Tibial nerve (tissue), 4 donors: Measurements from ENCODE around the gene PVRIG. TPM values are rescaled to one million over a fixed set of nuclear protein-coding genes. Genes with fewer than 3 reads are reported as not detected.
A peak's percentile ranks its signal among the peaks of the same experiment; 100 is the strongest.
"Not testable (repeated sequence)": the region's sequence is repeated elsewhere in the genome, so short reads cannot be mapped to it uniquely, and the experiment has no call there.

ENCODE experiments used
- DNase-seq, 2 donors: peaks; one replicate each; pipeline ENCODE4 v3.0.0-alpha.2; 2019; ENCODE audit warnings: low spot score in 2 of 2
- H3K27ac ChIP-seq, 4 donors: fragments of 200-600 bp; sonication (generic) in 3 of 4; one replicate each; pipeline ENCODE4 v1.5.1; 2017 to 2019; ENCODE audit warnings: mild to moderate bottlenecking in 1 of 4
- H3K27me3 ChIP-seq, 2 donors: fragments of 200-600 bp; sonication (generic) in 1 of 2; one replicate each; pipeline versions ENCODE4 v1.5.1 to v1.6.0; 2017 to 2019
- H3K36me3 ChIP-seq, 3 donors: fragments of 200-600 bp; sonication (generic); one replicate each; pipeline ENCODE4 v1.5.1; 2018 to 2019
- H3K4me1 ChIP-seq, 4 donors: fragments of 200-600 bp; sonication (generic) in 3 of 4; one replicate each; pipeline ENCODE4 v1.5.1; 2017 to 2019
- H3K4me3 ChIP-seq, 4 donors: fragments of 200-600 bp; sonication (generic) in 3 of 4; one replicate each; pipeline ENCODE4 v1.5.1; 2017 to 2019; ENCODE audit warnings: mild to moderate bottlenecking in 1 of 4, moderate library complexity in 1 of 4
- H3K9me3 ChIP-seq, 4 donors: fragments of 200-600 bp; sonication (generic) in 3 of 4; one replicate each; pipeline ENCODE4 v1.5.1; 2017 to 2019
- EP300 ChIP-seq, 2 donors: sonication (generic); formaldehyde crosslinking; IDR thresholded peaks; one replicate each; pipeline ENCODE4 v1.6.1; 2017; ENCODE audit warnings: antibody characterized with exemption in 2 of 2, mild to moderate bottlenecking in 1 of 2
- POLR2A ChIP-seq, 2 donors: fragments of 450-650 bp; IDR thresholded peaks; one replicate each; pipeline ENCODE4 v1.6.1; 2017; ENCODE audit warnings: antibody characterized with exemption in 2 of 2, mild to moderate bottlenecking in 2 of 2, moderate library complexity in 2 of 2
- WGBS, 2 donors: methylation state at CpG; one replicate each; pipeline ENCODE4 v1.1.5; 2018; 5-methylcytosine and 5-hydroxymethylcytosine counted together
- total RNA-seq, 4 donors: library from RNA; depleted of rRNA; stranded (reverse); fragments of >200 nt; gene quantifications; one replicate each; pipeline ENCODE4 v1.1.0, GENCODE V29; 2016
- TF ChIP-seq, protein P1 (sequence below), 5 experiments: fragments of 200-600 bp in 3 of 5; fragments of 450-650 bp in 2 of 5; sonication (generic) in 3 of 5; IDR thresholded peaks; one replicate each; pipeline ENCODE4 v1.5.1; 2016 to 2019; ENCODE audit warnings: antibody characterized with exemption in 5 of 5, mild to moderate bottlenecking in 3 of 5, moderate library complexity in 2 of 5

Gene PVRIG
- total RNA-seq, 4 donors from 2014 or later = 0.78 TPM; not detected in 3

- Histone ChIP-seq H3K27ac (peak overlapping the region in 2 of 4 donors; percentile 5 to 85), H3K36me3 (peaks cover 0 to 59% (median 0%) of the 10 kb centered on the region in 3 donors), H3K27me3 (no peaks in the 10 kb centered on the region), H3K4me1 (peaks cover 0 to 12% (median 0%) of the 10 kb centered on the region in 4 donors), H3K9me3 (no peaks in the 10 kb centered on the region), H3K4me3 (peak overlapping the region in 1 of 4 donors; percentile 44)
- TF ChIP-seq POLR2A (IDR thresholded peaks at IDR 0.05) (no peak), EP300 (IDR thresholded peaks at IDR 0.05) (no peak)
- TF ChIP-seq, protein P1, sequence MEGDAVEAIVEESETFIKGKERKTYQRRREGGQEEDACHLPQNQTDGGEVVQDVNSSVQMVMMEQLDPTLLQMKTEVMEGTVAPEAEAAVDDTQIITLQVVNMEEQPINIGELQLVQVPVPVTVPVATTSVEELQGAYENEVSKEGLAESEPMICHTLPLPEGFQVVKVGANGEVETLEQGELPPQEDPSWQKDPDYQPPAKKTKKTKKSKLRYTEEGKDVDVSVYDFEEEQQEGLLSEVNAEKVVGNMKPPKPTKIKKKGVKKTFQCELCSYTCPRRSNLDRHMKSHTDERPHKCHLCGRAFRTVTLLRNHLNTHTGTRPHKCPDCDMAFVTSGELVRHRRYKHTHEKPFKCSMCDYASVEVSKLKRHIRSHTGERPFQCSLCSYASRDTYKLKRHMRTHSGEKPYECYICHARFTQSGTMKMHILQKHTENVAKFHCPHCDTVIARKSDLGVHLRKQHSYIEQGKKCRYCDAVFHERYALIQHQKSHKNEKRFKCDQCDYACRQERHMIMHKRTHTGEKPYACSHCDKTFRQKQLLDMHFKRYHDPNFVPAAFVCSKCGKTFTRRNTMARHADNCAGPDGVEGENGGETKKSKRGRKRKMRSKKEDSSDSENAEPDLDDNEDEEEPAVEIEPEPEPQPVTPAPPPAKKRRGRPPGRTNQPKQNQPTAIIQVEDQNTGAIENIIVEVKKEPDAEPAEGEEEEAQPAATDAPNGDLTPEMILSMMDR (IDR thresholded peaks at IDR 0.05) = no peak
- no peak for DNase-seq
- WGBS, 2 donors = 83 to 91% methylated on average over 18 to 22 of the region's 22 CpGs
Measured at GRCh38 chr7:100220586-100221230, 959 bp downstream of the PVRIG start.

- 81 to 91% methylated on average over 5 of the region's 5 CpGs for WGBS, 2 donors
- peak overlapping the region in 1 of 4 donors; percentile 44 for H3K4me3 ChIP-seq
- TF ChIP-seq, protein P1 (IDR thresholded peaks at IDR 0.05) = no peak
- TF ChIP-seq EP300 (IDR thresholded peaks at IDR 0.05) (no peak), POLR2A (IDR thresholded peaks at IDR 0.05) (no peak)
- H3K36me3 ChIP-seq = peaks cover 0 to 59% (median 0%) of the 10 kb centered on the region in 3 donors
- peaks cover 0 to 6% (median 0%) of the 10 kb centered on the region in 4 donors for H3K4me1 ChIP-seq
- peak overlapping the region in 1 of 4 donors; percentile 85 for H3K27ac ChIP-seq
- H3K9me3 ChIP-seq = no peaks in the 10 kb centered on the region
- no peak for DNase-seq
- H3K27me3 ChIP-seq = no peaks in the 10 kb centered on the region
Measured at GRCh38 chr7:100221231-100221718, 1.5 kb downstream of the PVRIG start.

GRCh38 chr7:100221767-100222444 lies 2.2 kb downstream of the PVRIG start:
- Histone ChIP-seq H3K9me3 (no peaks in the 10 kb centered on the region), H3K27me3 (no peaks in the 10 kb centered on the region), H3K36me3 (peaks cover 0 to 61% (median 0%) of the 10 kb centered on the region in 3 donors), H3K27ac (peak overlapping the region in 1 of 4 donors; percentile 80), H3K4me1 (no peaks in the 10 kb centered on the region), H3K4me3 (peak overlapping the region in 1 of 4 donors; percentile 15)
- TF ChIP-seq POLR2A (IDR thresholded peaks at IDR 0.05) (no peak), EP300 (IDR thresholded peaks at IDR 0.05) (no peak)
- TF ChIP-seq, protein P1 (IDR thresholded peaks at IDR 0.05) = no peak
- 88% methylated on average over 12 to 14 of the region's 14 CpGs for WGBS, 2 donors
- no peak for DNase-seq

DNA sequence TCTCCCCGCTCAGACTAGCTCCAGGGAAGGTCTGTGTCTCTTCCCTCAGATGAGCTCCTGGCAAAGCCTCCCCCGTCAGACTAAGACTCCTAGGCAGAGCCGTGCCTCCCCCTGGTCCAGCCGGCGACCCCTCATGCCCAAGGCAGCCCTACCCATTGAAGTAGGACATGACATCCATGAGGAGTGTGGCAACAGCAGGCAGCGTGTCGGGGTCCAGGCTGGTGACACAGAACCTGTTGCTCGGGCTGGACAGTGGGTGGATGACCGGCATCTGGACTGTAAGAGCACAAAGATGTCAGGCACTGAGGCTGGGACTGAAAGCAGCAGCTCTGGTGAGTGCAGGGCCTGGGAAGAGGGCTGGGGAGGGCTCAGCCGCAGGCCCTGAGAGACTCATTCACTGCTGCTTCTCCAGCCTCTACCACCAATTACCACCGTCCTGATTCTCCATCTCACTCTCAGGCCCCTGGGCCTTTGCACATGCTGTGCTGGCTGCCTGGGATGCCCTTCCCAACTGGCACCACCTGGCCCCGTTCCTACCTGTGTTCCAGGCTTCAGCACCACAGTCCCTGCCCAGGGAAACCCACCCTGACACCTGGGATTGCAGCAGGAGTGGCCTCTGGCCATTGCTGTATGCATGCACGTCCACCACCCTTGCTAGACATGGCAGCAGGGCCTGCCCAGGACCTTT lies 2.8 kb downstream of the PVRIG start:
- no peaks in the 10 kb centered on the region for H3K27me3 ChIP-seq
- H3K4me1 ChIP-seq = no peaks in the 10 kb centered on the region
- no peak overlapping the region for H3K4me3 ChIP-seq
- TF ChIP-seq POLR2A (IDR thresholded peaks at IDR 0.05) (no peak), EP300 (IDR thresholded peaks at IDR 0.05) (no peak)
- TF ChIP-seq, protein P1 (IDR thresholded peaks at IDR 0.05) = no peak
- H3K9me3 ChIP-seq = no peaks in the 10 kb centered on the region
- H3K27ac ChIP-seq = peak overlapping the region in 1 of 4 donors; percentile 80
- H3K36me3 ChIP-seq = peaks cover 0 to 67% (median 0%) of the 10 kb centered on the region in 3 donors
- 87 to 89% methylated on average over 13 of the region's 13 CpGs for WGBS, 2 donors
- no peak for DNase-seq

DNA sequence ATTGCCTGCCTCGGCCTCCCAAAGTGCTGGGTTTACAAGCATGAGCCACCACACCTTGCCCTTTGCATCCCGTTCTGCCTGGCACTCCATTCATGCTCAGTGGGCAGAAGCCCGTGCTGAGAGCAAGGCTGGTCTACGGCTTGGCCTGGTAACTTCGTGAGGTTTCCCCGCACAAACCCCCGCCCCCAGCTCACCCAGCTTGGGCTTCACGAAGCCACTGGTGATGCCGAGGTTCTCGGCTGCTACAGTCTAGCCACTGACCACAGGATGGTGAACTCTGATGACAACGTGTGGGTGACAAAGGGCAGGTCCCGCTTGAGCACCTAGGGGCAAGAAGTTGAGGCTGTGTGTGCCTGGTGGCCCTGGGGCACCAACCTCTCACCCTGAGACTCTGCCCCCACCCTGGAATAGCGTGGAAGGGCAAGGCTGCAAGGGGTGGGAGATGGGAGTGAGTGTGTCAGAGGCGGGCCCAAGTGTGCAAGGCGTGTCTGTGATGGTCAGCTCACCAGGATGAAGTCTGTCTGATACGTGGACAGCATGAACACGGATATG lies 3.7 kb downstream of the PVRIG start:
- H3K36me3 ChIP-seq = peaks cover 0 to 71% (median 0%) of the 10 kb centered on the region in 3 donors
- H3K27ac ChIP-seq, H3K4me3 ChIP-seq, H3K27me3 ChIP-seq, DNase-seq, H3K4me1 ChIP-seq, H3K9me3 ChIP-seq: not testable (repeated sequence)
- WGBS, 2 donors = 89 to 95% methylated on average over 12 to 17 of the region's 17 CpGs

DNA sequence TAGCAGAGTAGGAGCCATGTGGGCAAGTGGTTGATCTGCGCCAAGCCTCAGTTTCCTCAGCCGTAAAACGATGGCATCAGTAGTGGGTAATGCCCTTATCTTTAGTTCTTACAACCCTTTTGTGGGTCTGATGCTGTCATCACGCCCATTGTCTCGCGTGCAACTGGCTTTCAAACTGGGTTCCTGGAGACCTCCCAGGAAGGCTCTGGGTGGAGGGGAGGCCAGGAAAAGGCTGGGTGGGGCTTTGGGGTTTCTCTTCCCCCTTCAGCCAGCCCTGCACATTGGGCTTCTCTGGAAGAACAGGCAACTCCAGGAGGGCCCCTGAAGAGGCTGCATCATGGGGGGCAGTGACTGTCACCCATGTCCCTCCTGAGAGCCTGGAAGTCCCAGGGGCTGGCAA lies 5.1 kb downstream of the PVRIG start:
- H3K4me3 ChIP-seq, H3K27me3 ChIP-seq, H3K9me3 ChIP-seq, DNase-seq, H3K27ac ChIP-seq, H3K4me1 ChIP-seq: not testable (repeated sequence)
- peaks cover 0 to 62% (median 0%) of the 10 kb centered on the region in 3 donors for H3K36me3 ChIP-seq
- WGBS, 2 donors = 83 to 90% methylated on average over 6 of the region's 6 CpGs

GRCh38 chr7:100234660-100235317 lies 15.0 kb downstream of the PVRIG start:
- H3K9me3 ChIP-seq, H3K4me3 ChIP-seq, H3K27ac ChIP-seq, DNase-seq, H3K27me3 ChIP-seq: not testable (repeated sequence)
- peaks cover 0 to 25% (median 0%) of the 10 kb centered on the region in 3 donors for H3K36me3 ChIP-seq
- H3K4me1 ChIP-seq = peaks cover 0 to 13% (median 0%) of the 10 kb centered on the region in 4 donors
- WGBS, 2 donors = 82 to 88% methylated on average over 8 of the region's 8 CpGs
